Activated CD4-positive, alpha-beta T cell treated with anti-CD3 and anti-CD28 coated beads for 1 hour (primary cell): ENCODE results near the gene PLEK.
"Not testable (repeated sequence)": the region's sequence is repeated elsewhere in the genome, so short reads cannot be mapped to it uniquely, and the experiment has no call there.

Experiments used
- DNase-seq: peaks from one replicate; pipeline ENCODE4 v3.0.0-alpha.2; 2020

The PLEK gene

GRCh38 chr2:68385907-68386287 lies 20.8 kb downstream of the PLEK start:
- DNase-seq, result no peak

GRCh38 chr2:68386365-68386764 lies 21.3 kb downstream of the PLEK start:
- no peak for DNase-seq

GRCh38 chr2:68387408-68388350 lies 22.6 kb downstream of the PLEK start:
- DNase-seq, result no peak

GRCh38 chr2:68388358-68388757 lies 23.3 kb downstream of the PLEK start:
- DNase-seq, result no peak

GRCh38 chr2:68388772-68389171 lies 23.7 kb downstream of the PLEK start:
- DNase-seq, result no peak

- DNase-seq, result no peak
Observed at GRCh38 chr2:68390114-68390513, 25.0 kb downstream of the PLEK start.

- DNase-seq, result no peak
Observed at GRCh38 chr2:68390586-68390985, 25.5 kb downstream of the PLEK start.

- no peak for DNase-seq
Observed at GRCh38 chr2:68391099-68391498, 26.0 kb downstream of the PLEK start.

- DNase-seq, result no peak
Observed at GRCh38 chr2:68391869-68392268, 26.8 kb downstream of the PLEK start.

GRCh38 chr2:68396093-68396492 lies 31.0 kb downstream of the PLEK start:
- DNase-seq, result no peak

GRCh38 chr2:68397704-68398263 lies 32.7 kb downstream of the PLEK start:
- DNase-seq, result not testable (repeated sequence)

GRCh38 chr2:68403199-68403644 lies 38.1 kb downstream of the PLEK start:
- DNase-seq, result no peak

- DNase-seq, result no peak
Observed at GRCh38 chr2:68404164-68404563, 39.1 kb downstream of the PLEK start.

- no peak for DNase-seq
Observed at GRCh38 chr2:68404893-68405799, 40.1 kb downstream of the PLEK start.

- no peak for DNase-seq
Observed at GRCh38 chr2:68411397-68412126, 46.5 kb downstream of the PLEK start.

GRCh38 chr2:68412127-68412819 lies 47.2 kb downstream of the PLEK start:
- DNase-seq, result no peak

GRCh38 chr2:68413466-68413865 lies 48.4 kb downstream of the PLEK start:
- no peak for DNase-seq

- DNase-seq, result no peak
Observed at GRCh38 chr2:68414452-68414851, 49.4 kb downstream of the PLEK start.

- DNase-seq, result no peak
Observed at GRCh38 chr2:68414876-68415275, 49.8 kb downstream of the PLEK start.

GRCh38 chr2:68415521-68415920 lies 50.4 kb downstream of the PLEK start:
- no peak for DNase-seq

- no peak for DNase-seq
Observed at GRCh38 chr2:68416081-68416675, 51.1 kb downstream of the PLEK start.

GRCh38 chr2:68417926-68418325 lies 52.8 kb downstream of the PLEK start:
- no peak for DNase-seq
